Activated gamma-delta T cell treated with Interleukin-2 at 50 U/mL for 16 hours (primary cell): ENCODE results near the gene LEUTX.
A peak's percentile ranks its signal among the peaks of the same experiment; 100 is the strongest.
"Not testable (repeated sequence)": the region's sequence is repeated elsewhere in the genome, so short reads cannot be mapped to it uniquely, and the experiment has no call there.

Experiments used
- DNase-seq: peaks from one replicate; pipeline ENCODE4 v3.0.0-alpha.2; 2020

Gene LEUTX

GRCh38 chr19:39788244-39788643 lies 9.6 kb downstream of the LEUTX start:
- DNase-seq = no peak

DNA sequence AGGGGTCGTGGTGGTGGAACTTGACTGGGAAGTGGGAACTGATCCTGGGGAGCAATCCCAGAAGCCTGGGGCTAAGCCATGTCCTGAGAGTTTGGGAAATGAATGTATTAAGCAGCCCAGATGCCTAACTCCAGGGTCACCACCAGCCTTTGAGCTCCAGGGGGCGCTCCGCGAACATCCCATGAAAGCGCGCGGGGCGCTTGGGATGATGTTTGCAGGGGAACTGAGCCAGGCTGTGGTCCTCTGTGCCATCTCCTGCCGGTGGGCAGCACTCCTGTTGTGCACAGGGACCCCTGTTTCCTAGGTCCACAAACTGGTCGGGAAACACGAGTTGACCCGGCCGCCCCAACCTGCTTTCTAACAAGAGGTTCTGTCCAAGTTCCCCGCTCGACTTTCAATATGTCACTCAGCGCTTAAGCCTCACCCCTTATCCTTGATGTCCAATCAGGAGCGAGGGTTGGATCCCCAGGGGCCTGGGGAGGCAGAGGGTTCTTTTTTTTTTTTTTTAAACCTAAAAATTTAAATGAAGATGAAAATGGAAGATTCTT lies 14.4 kb downstream of the LEUTX start:
- peak; percentile 72 for DNase-seq

DNA sequence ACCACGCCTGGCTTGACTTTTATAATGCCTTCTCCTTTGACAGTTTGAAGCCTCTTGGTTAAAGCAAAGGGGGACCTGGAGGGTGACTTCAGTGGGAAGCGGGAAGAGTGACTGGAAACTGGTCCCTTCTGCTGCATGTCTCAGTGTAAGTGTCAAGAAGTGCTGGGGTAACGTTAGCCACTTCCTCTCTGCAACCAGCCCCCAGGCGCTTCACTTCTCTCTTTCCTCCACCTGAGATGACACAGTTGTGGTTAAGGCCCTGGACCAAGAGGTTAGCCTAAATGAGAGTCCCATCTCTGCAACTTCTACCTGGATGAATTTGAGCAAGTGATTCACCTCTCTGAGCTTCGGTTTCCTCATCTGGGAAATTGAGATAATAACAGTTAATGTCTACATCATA lies 16.3 kb downstream of the LEUTX start:
- DNase-seq = no peak

- no peak for DNase-seq
Observed at GRCh38 chr19:39796000-39796498, 17.4 kb downstream of the LEUTX start.

GRCh38 chr19:39797083-39797482 lies 18.4 kb downstream of the LEUTX start:
- no peak for DNase-seq

- no peak for DNase-seq
Observed at GRCh38 chr19:39802958-39803357, 24.3 kb downstream of the LEUTX start.

GRCh38 chr19:39805104-39805503 lies 26.4 kb downstream of the LEUTX start:
- DNase-seq = no peak

GRCh38 chr19:39807846-39808364 lies 29.3 kb downstream of the LEUTX start:
- DNase-seq = no peak

DNA sequence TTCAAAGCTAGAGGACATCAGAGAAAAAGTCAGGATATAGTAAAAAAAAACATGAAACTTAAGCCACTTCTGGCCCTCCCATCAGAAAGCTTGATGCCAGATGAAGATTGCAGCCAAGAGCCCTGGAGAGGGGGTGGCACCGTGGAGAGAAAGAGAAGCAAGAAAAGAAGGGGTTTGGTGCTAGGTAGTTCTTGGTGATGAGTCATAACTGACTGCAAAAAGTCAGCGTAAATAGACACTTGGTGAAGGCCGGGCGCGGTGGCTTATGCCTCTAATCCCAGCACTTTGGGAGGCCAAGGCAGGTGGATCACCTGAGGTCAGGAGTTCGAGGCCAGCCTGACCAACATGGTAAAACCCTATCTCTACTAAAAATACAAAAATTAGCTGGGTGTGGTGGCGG lies 30.0 kb downstream of the LEUTX start:
- not testable (repeated sequence) for DNase-seq

DNA sequence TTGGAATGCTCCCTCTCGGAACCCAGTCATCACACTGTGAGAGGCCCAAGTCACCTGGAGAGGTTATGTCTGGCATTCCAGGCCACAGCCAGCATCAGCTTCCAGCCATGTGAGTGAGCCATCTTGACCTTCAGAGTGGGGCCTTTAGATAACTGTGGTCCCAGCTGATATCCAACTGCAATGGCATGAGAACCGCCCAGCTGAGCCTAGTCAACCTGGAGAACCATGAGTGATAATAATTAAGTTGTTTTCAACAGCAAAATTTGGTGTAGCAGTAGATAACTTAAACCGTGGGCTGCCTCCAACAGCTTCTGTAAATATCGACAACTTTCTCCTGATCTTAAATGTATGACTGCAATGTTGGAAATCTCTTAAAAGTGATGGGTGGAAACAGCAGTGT lies 30.7 kb downstream of the LEUTX start:
- no peak for DNase-seq

DNA sequence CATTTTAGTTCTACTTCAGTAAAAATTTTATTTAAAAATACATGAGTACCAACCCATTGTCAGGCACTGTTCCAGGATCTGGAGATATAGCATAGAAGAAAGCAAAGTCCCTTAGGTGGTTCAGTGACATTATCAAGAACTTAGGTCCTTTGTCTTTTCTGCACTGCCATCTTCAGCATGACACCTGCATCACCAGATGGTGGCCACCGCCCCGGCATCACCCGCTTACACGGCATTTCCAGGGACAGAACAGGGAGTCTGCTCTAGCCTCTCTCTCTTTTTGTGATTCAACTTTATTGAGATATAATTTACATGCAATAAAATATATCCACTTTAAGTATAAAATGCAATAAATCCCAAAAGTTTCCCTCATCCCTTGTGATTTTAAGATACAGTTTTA lies 31.8 kb downstream of the LEUTX start:
- no peak for DNase-seq

- DNase-seq = no peak
Observed at GRCh38 chr19:39811064-39811463, 32.4 kb downstream of the LEUTX start.

GRCh38 chr19:39813264-39813993 lies 34.8 kb downstream of the LEUTX start:
- DNase-seq = no peak

- not testable (repeated sequence) for DNase-seq
Observed at GRCh38 chr19:39814111-39814510, 35.5 kb downstream of the LEUTX start.

- no peak for DNase-seq
Observed at GRCh38 chr19:39814595-39814994, 35.9 kb downstream of the LEUTX start.

GRCh38 chr19:39816287-39817048 lies 37.8 kb downstream of the LEUTX start:
- DNase-seq = no peak

DNA sequence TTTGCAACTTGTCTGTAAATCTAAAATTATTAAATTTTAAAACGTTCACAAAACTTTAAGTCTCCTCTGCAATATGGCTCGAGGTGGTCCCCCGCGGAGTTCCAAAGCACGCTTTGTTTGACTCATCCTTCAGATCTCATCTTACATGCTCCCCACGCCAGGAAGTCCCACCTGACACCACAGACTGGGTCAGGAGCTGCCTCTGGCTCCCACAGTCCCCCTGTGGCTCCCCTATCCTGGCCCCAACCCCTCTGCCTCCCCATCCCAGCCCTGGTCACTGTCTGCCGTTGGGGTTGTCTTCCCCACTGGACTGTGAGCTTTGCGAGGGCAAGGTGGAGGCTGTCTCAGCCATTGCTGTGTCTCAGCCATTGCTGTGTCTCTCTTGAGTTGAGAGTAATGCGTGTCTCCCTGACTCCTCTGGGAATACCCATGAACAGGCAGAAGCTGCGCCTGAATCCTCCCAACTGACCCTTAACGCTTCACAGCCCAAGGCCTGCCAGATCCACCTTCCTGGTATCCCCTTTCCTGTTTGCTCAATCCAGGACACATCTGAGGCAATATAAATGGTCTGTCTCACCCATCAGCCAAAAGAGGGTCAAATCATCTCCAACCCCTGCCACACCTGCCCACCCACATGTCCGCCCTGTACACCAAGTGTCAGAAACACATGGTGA lies 39.4 kb downstream of the LEUTX start:
- no peak for DNase-seq

- no peak for DNase-seq
Observed at GRCh38 chr19:39818626-39819097, 40.0 kb downstream of the LEUTX start.

GRCh38 chr19:39819786-39820185 lies 41.1 kb downstream of the LEUTX start:
- DNase-seq = no peak

- DNase-seq = no peak
Observed at GRCh38 chr19:39820696-39821095, 42.0 kb downstream of the LEUTX start.

DNA sequence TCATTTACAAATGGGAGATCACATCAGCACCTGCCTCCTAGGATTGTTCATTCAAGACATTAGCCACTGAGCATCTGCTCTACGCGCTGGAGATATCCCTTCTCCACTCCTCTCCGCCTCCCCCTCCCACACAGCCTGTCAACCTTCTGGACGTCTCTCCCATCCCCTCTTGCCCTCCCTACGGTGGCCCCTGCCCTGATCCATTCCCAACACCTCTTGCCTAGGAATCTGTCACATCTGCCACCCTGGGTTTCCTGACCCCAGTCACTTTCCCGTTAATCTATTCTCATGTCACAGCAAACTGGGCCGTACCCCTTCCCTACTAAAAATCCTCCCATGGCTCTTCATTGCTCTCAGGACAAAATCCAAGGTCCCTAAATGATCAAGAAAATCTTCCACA lies 45.0 kb downstream of the LEUTX start:
- no peak for DNase-seq

- peak; percentile 82 for DNase-seq
Observed at GRCh38 chr19:39824143-39825092, 45.8 kb downstream of the LEUTX start.
